Lower leg skin (tissue), 3 donors: ENCODE measurements around the gene PACRG.

ENCODE experiments used
- POLR2A ChIP-seq, 2 donors: fragments of 450-650 bp; IDR thresholded peaks; one replicate each; pipeline ENCODE4 v1.6.1; 2016 to 2017; ENCODE audit warnings: antibody characterized with exemption in 2 of 2, mild to moderate bottlenecking in 1 of 2, moderate library complexity in 1 of 2
- TF ChIP-seq, protein P1 (sequence below), 3 donors: fragments of 450-650 bp; IDR thresholded peaks; one replicate each; pipeline ENCODE4 v1.5.1; 2016; ENCODE audit warnings: antibody characterized with exemption in 3 of 3, mild to moderate bottlenecking in 3 of 3, moderate library complexity in 2 of 3

DNA sequence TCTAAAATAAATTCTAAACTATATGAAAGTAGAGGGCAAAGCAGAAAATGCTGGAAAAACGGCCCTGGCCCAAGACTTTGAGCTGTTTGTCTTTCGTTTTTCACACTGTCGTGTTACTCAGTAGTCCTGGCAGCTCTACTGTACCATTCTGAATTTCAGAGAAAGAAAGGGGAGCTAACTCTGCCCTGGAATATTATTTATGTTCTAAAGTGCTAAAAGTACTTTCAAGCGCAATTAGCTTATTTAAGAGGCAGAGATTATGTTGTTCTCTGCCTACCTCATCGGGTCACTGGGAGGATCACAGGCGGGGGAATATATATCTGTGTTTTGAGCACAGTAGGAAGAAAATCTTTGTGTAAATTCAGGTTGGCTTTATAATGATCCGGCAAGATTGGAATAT, 534.3 kb downstream of the PACRG start:
- TF ChIP-seq POLR2A (IDR thresholded peaks at IDR 0.05), result no peak
- TF ChIP-seq, protein P1, sequence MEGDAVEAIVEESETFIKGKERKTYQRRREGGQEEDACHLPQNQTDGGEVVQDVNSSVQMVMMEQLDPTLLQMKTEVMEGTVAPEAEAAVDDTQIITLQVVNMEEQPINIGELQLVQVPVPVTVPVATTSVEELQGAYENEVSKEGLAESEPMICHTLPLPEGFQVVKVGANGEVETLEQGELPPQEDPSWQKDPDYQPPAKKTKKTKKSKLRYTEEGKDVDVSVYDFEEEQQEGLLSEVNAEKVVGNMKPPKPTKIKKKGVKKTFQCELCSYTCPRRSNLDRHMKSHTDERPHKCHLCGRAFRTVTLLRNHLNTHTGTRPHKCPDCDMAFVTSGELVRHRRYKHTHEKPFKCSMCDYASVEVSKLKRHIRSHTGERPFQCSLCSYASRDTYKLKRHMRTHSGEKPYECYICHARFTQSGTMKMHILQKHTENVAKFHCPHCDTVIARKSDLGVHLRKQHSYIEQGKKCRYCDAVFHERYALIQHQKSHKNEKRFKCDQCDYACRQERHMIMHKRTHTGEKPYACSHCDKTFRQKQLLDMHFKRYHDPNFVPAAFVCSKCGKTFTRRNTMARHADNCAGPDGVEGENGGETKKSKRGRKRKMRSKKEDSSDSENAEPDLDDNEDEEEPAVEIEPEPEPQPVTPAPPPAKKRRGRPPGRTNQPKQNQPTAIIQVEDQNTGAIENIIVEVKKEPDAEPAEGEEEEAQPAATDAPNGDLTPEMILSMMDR (IDR thresholded peaks at IDR 0.05), result no peak
